B cell (primary cell): ENCODE measurements around the gene IVL. TPM values are rescaled to one million over a fixed set of nuclear protein-coding genes. Genes with fewer than 3 reads are reported as not detected.

ENCODE experiments used
- ATAC-seq: fragments of 200-7000 bp; cut with Tn5 transposase; one replicate; pipeline ENCODE4 v1.10.0; 2021; ENCODE audit warnings: low read depth, mild to moderate bottlenecking, moderate number of reproducible peaks, moderate library complexity
- CTCF ChIA-PET: fragments of 350-600 bp; sonication (Branson Sonifier 250); formaldehyde crosslinking; loops from one replicate; lab custom pipeline; 2021; ENCODE audit warnings: antibody characterized with exemption, inconsistent platforms; lab: Charles Lee
- POLR2A ChIA-PET: fragments of 350-600 bp; sonication (Branson Sonifier 250); formaldehyde crosslinking; loops from one replicate; lab custom pipeline; 2021; ENCODE audit warnings: antibody characterized with exemption; lab: Charles Lee
- DNase-seq: peaks from one replicate; pipeline ENCODE4 v3.0.0; 2013
- H2AFZ ChIP-seq: 2 replicates; pipeline ENCODE4 v1.6.1; 2012; ENCODE audit warnings: mild to moderate bottlenecking, low read depth, low read length; ENCODE audit not compliant: insufficient read depth, poor library complexity, severe bottlenecking
- H3K27ac ChIP-seq, 2 donors: 1 replicate in 1 of 2; 2 replicates in 1 of 2; pipeline ENCODE4 v1.5.1; 2012 to 2013; ENCODE audit warnings: low read length in 2 of 2, mild to moderate bottlenecking in 2 of 2, moderate library complexity in 1 of 2
- H3K27me3 ChIP-seq, 4 experiments: fragments of 200-600 bp in 1 of 4; sonication (generic) in 1 of 4; replicated peaks in 1 of 4; 1 replicate in 2 of 4; 2 replicates in 2 of 4; pipeline versions ENCODE4 v1.6.1 to v1.7.0; 2013 to 2016; ENCODE audit warnings: low read length in 3 of 4, mild to moderate bottlenecking in 2 of 4, mixed read lengths in 1 of 4, moderate library complexity in 1 of 4; ENCODE audit not compliant: insufficient read depth in 4 of 4, control insufficient read depth in 3 of 4; ENCODE audit errors: control extremely low read depth in 1 of 4
- H3K36me3 ChIP-seq, 2 experiments: replicated peaks in 1 of 2; 1 replicate in 1 of 2; 2 replicates in 1 of 2; pipeline versions ENCODE4 v1.6.1 to v1.7.1; 2013; ENCODE audit warnings: low read length in 1 of 2; ENCODE audit not compliant: insufficient read depth in 2 of 2, control insufficient read depth in 1 of 2; ENCODE audit errors: control extremely low read depth in 1 of 2, extremely low read depth in 1 of 2
- H3K4me1 ChIP-seq, 2 donors: fragments of 200-600 bp in 1 of 2; sonication (generic) in 1 of 2; 1 replicate in 1 of 2; 2 replicates in 1 of 2; pipeline versions ENCODE4 v1.5.1 to v1.6.1; 2013 to 2017; ENCODE audit warnings: low read length in 2 of 2; ENCODE audit not compliant: control insufficient read depth in 2 of 2, insufficient read depth in 2 of 2
- H3K4me2 ChIP-seq: replicated peaks from 2 replicates; pipeline ENCODE3; 2012; ENCODE audit warnings: mild to moderate bottlenecking, low read depth, low read length; ENCODE audit not compliant: poor library complexity, severe bottlenecking
- H3K4me3 ChIP-seq, 5 experiments: fragments of 200-600 bp in 1 of 5; sonication (generic) in 1 of 5; 1 replicate in 3 of 5; 2 replicates in 2 of 5; pipeline versions ENCODE4 v1.5.1 to v1.7.0; 2011 to 2016; ENCODE audit warnings: low read length in 4 of 5, mild to moderate bottlenecking in 4 of 5, low read depth in 2 of 5, control low read depth in 1 of 5, moderate library complexity in 1 of 5; ENCODE audit not compliant: insufficient read depth in 1 of 5; ENCODE audit errors: control extremely low read depth in 1 of 5, extremely low read depth in 1 of 5
- H3K79me2 ChIP-seq: fragments of 200-600 bp; sonication (generic); one replicate; pipeline ENCODE4 v1.6.0; 2016; ENCODE audit warnings: low read length; ENCODE audit not compliant: control insufficient read depth, insufficient read depth
- H3K9ac ChIP-seq: fragments of 200-600 bp; sonication (generic); 2 replicates; pipeline ENCODE4 v1.6.1; 2017; ENCODE audit warnings: mild to moderate bottlenecking, low read length, moderate library complexity
- H3K9me3 ChIP-seq, 3 donors: one replicate each; pipeline versions ENCODE4 v1.6.1 to v1.7.1; 2013; ENCODE audit warnings: low read length in 2 of 3; ENCODE audit not compliant: control insufficient read depth in 2 of 3, insufficient read depth in 1 of 3; ENCODE audit errors: control extremely low read depth in 1 of 3
- H4K20me1 ChIP-seq: 2 replicates; pipeline ENCODE4 v1.6.0; 2012; ENCODE audit warnings: mild to moderate bottlenecking, low read length; ENCODE audit not compliant: insufficient read depth, control insufficient read depth, poor library complexity, severe bottlenecking
- H3K27ac Mint-ChIP-seq: one replicate; pipeline ENCODE4 v1.8.0; 2021; ENCODE audit warnings: mixed read lengths
- H3K27me3 Mint-ChIP-seq: one replicate; pipeline ENCODE4 v1.8.0; 2021; ENCODE audit warnings: mixed read lengths
- H3K4me1 Mint-ChIP-seq: one replicate; pipeline ENCODE4 v1.8.0; 2021; ENCODE audit warnings: mixed read lengths
- H3K4me3 Mint-ChIP-seq: one replicate; pipeline ENCODE4 v1.8.0; 2021; ENCODE audit warnings: mixed read lengths
- H3K9me3 Mint-ChIP-seq: one replicate; pipeline ENCODE4 v1.8.0; 2022; ENCODE audit warnings: mixed read lengths; ENCODE audit not compliant: insufficient read depth
- CTCF ChIP-seq: fragments of 200-600 bp; IDR thresholded peaks from one replicate; pipeline ENCODE4 v1.8.0; 2022; ENCODE audit warnings: antibody characterized with exemption, mild to moderate bottlenecking
- EZH2 ChIP-seq: IDR thresholded peaks from 2 replicates; pipeline ENCODE4 v1.6.1; 2012; ENCODE audit warnings: borderline replicate concordance, low read depth, mild to moderate bottlenecking, moderate library complexity, low read length; ENCODE audit not compliant: insufficient read depth, poor library complexity, severe bottlenecking
- WGBS: methylation state at CpG from one replicate; pipeline ENCODE4 v1.1.5; 2013; ENCODE audit warnings: missing lambda C conversion rate; ENCODE audit not compliant: insufficient coverage; 5-methylcytosine and 5-hydroxymethylcytosine counted together
- intact Hi-C: fragments of 100-400 bp; cut with micrococcal nuclease; formaldehyde crosslinking; loops from one replicate; pipeline ENCODE4 v1.10.0; 2022
- polyA plus RNA-seq: library from polyadenylated mRNA; depleted of rRNA; stranded (reverse); fragments of >200 nt; gene quantifications from 2 replicates; pipeline ENCODE4 v1.2.3, GENCODE V29; 2012
- total RNA-seq, 2 donors: library from RNA; stranded (reverse); fragments of 120-200 nt in 1 of 2; gene quantifications; 1 replicate in 1 of 2; 2 replicates in 1 of 2; pipeline versions ENCODE4 v1.2.3 to v1.2.4, GENCODE V29; 2013 to 2022

IVL gene
- total and polyA plus RNA-seq, 2 donors (not counting 1 experiment from before 2014, with no cell fraction given), result not detected

- WGBS, result 94% methylated on average over 7 of the region's 10 CpGs
- H3K9me3 ChIP-seq, result no peaks in the 10 kb centered on the region
- H3K4me2 ChIP-seq, result no peak overlapping the region
- intact Hi-C loops, result no loop called here
- no peak overlapping the region for H3K9ac ChIP-seq
- ATAC-seq (no peak), DNase-seq (no peak)
- no peak overlapping the region for H2AFZ ChIP-seq
- Mint-ChIP-seq H3K4me1 (peaks cover 11% of the 10 kb centered on the region), H3K27ac (no peak overlapping the region), H3K4me3 (no peak overlapping the region), H3K9me3 (no peaks in the 10 kb centered on the region), H3K27me3 (peaks cover 19% of the 10 kb centered on the region)
- H3K4me3 ChIP-seq, result no peak overlapping the region
- no peak overlapping the region for H3K27ac ChIP-seq
- CTCF ChIA-PET, result no interaction called here
- peaks cover 0 to 3% (median 0%) of the 10 kb centered on the region in 4 experiments for H3K27me3 ChIP-seq
- H3K36me3 ChIP-seq, result no peaks in the 10 kb centered on the region
- H3K4me1 ChIP-seq, result peaks cover 7 to 10% of the 10 kb centered on the region in 2 donors
- TF ChIP-seq EZH2, result no peak
- TF ChIP-seq CTCF, result no peak
- no peaks in the 10 kb centered on the region for H3K79me2 ChIP-seq
- POLR2A ChIA-PET, result no interaction called here
- no peaks in the 10 kb centered on the region for H4K20me1 ChIP-seq
These were observed 51.6 kb downstream of the IVL start for GRCh38 chr1:152959801-152960451.

- peaks cover 0 to 3% (median 0%) of the 10 kb centered on the region in 4 experiments for H3K27me3 ChIP-seq
- no peak overlapping the region for H3K27ac ChIP-seq
- no peak for TF ChIP-seq CTCF
- TF ChIP-seq EZH2, result no peak
- no peak overlapping the region for H3K4me2 ChIP-seq
- no peaks in the 10 kb centered on the region for H3K79me2 ChIP-seq
- peaks cover 11% of the 10 kb centered on the region for H3K4me1 Mint-ChIP-seq
- H2AFZ ChIP-seq, result no peak overlapping the region
- peaks cover 25% of the 10 kb centered on the region for H3K27me3 Mint-ChIP-seq
- no peaks in the 10 kb centered on the region for H4K20me1 ChIP-seq
- POLR2A ChIA-PET, result no interaction called here
- CTCF ChIA-PET, result no interaction called here
- ATAC-seq, result no peak
- no peak overlapping the region for H3K27ac Mint-ChIP-seq
- intact Hi-C loops, result no loop called here
- 56% methylated on average over 6 of the region's 10 CpGs for WGBS
- DNase-seq, result no peak
- H3K9me3 ChIP-seq, result no peaks in the 10 kb centered on the region
- H3K4me3 ChIP-seq, result no peak overlapping the region
- no peak overlapping the region for H3K9ac ChIP-seq
- H3K4me1 ChIP-seq, result peaks cover 7 to 10% of the 10 kb centered on the region in 2 donors
- H3K36me3 ChIP-seq, result no peaks in the 10 kb centered on the region
- no peaks in the 10 kb centered on the region for H3K9me3 Mint-ChIP-seq
- no peak overlapping the region for H3K4me3 Mint-ChIP-seq
These were observed 52.2 kb downstream of the IVL start for GRCh38 chr1:152960452-152961044.
